IMR-90 (cell line): Measurements from ENCODE around the gene CAMTA1.

ENCODE experiments used
- RCOR1 ChIP-seq: IDR thresholded peaks from 2 replicates; pipeline ENCODE4 v1.6.1; 2012; ENCODE audit warnings: mild to moderate bottlenecking, low read length, improper control_type of control experiment; ENCODE audit not compliant: insufficient replicate concordance
- TF ChIP-seq, protein P1 (sequence below): conservative IDR thresholded peaks from 2 replicates; pipeline ENCODE4 v1.5.1; 2012; ENCODE audit warnings: mild to moderate bottlenecking, low read depth, low read length, improper control_type of control experiment

GRCh38 chr1:7178336-7178735, 393.1 kb downstream of the CAMTA1 start:
- TF ChIP-seq RCOR1 = no peak
- TF ChIP-seq, protein P1, sequence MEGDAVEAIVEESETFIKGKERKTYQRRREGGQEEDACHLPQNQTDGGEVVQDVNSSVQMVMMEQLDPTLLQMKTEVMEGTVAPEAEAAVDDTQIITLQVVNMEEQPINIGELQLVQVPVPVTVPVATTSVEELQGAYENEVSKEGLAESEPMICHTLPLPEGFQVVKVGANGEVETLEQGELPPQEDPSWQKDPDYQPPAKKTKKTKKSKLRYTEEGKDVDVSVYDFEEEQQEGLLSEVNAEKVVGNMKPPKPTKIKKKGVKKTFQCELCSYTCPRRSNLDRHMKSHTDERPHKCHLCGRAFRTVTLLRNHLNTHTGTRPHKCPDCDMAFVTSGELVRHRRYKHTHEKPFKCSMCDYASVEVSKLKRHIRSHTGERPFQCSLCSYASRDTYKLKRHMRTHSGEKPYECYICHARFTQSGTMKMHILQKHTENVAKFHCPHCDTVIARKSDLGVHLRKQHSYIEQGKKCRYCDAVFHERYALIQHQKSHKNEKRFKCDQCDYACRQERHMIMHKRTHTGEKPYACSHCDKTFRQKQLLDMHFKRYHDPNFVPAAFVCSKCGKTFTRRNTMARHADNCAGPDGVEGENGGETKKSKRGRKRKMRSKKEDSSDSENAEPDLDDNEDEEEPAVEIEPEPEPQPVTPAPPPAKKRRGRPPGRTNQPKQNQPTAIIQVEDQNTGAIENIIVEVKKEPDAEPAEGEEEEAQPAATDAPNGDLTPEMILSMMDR = no peak
